Hepatocyte (in vitro differentiated cells): ENCODE measurements around the gene PNPLA7.

ENCODE experiments used
- EZH2 ChIP-seq: fragments of 200-600 bp; sonication (generic); IDR thresholded peaks from 2 replicates; pipeline ENCODE4 v1.6.1; 2016; ENCODE audit warnings: antibody characterized with exemption, mild to moderate bottlenecking, borderline replicate concordance
- EZH2phosphoT487 ChIP-seq: fragments of 200-600 bp; sonication (generic); IDR thresholded peaks from one replicate; pipeline ENCODE4 v1.6.1; 2018; ENCODE audit warnings: antibody characterized with exemption, mild to moderate bottlenecking, low read depth, moderate library complexity; ENCODE audit not compliant: unreplicated experiment, severe bottlenecking
- TF ChIP-seq, protein P1 (sequence below): fragments of 200-600 bp; sonication (generic); IDR thresholded peaks from 2 replicates; pipeline ENCODE4 v1.5.1; 2016; ENCODE audit warnings: antibody characterized with exemption, mild to moderate bottlenecking; ENCODE audit not compliant: poor library complexity

DNA sequence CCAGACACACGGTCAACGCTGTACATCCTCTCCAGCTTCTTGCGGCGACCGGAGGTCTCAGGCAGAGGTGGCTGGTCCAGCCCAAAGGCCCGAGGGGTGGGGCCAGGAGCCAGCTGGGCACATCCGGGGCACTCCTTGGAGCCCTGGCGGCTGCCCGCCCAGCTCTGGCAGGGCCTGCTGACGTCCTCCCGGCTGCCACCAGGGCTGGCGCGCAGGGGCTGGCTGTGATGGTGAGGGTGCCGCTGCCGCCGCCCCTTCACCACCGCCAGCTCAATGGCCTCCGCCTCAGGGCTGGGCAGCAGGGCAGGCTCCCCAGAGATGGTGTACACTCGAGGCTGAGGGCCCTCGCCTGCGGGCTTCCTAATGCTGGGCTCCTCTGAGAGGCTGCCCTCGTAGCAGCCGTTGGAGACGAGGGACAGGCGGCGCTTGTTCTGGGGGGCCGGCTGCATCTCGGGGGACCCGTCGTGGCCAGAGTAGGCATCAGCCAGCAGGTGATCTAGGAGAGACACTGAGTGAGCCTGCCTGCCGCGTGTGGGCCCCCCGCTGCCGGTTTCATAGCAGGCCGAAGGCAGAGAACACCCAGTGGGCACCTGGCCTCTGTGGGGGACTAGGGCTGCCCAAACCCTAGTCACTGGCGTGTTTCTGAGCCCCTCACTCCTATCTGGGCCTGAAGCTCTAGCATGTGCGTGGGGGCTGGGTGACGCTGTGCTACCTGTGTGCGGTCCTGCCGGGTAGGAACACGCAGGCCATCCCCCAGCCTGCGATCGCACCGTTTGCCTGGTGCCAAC, 92.6 kb downstream of the PNPLA7 start:
- TF ChIP-seq, protein P1, sequence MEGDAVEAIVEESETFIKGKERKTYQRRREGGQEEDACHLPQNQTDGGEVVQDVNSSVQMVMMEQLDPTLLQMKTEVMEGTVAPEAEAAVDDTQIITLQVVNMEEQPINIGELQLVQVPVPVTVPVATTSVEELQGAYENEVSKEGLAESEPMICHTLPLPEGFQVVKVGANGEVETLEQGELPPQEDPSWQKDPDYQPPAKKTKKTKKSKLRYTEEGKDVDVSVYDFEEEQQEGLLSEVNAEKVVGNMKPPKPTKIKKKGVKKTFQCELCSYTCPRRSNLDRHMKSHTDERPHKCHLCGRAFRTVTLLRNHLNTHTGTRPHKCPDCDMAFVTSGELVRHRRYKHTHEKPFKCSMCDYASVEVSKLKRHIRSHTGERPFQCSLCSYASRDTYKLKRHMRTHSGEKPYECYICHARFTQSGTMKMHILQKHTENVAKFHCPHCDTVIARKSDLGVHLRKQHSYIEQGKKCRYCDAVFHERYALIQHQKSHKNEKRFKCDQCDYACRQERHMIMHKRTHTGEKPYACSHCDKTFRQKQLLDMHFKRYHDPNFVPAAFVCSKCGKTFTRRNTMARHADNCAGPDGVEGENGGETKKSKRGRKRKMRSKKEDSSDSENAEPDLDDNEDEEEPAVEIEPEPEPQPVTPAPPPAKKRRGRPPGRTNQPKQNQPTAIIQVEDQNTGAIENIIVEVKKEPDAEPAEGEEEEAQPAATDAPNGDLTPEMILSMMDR: no peak
- TF ChIP-seq EZH2phosphoT487 (no peak), EZH2 (no peak)
